ENCODE data around the gene LYL1.

The LYL1 gene

DNA sequence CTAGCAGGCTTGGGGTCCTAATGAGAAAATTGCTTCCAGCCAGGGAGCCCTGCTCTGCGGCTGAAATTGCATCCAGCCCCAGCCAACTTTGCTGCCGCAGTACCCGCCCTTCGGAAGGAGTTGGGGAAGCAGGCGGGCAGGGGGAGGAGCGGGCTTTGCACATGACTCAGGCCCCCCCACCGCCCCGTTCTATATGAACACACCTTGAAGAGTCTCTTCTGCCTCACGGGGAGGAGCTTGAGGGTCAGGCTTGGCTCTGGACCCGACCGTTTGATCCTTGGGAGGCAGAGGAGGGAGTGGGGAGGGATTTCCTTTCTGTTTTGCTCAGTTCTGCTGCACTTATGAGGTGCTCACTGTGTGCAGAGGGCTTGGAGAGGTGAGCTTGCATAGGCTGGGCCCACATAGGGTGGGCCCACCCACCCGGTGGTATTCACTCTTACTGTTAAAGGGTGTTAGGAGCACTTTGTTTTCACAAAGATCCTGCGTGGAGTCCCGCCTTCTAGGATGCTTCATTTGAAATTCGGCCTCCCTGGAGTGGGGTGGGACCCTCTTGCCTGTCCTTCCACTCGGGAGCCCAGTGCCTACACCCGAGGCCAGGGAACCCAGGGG is 46.5 kb downstream of the LYL1 start:
- peak; percentile 63 for DNase-seq (ENCODE audit: extremely low read depth, low read depth)
- TF ChIP-seq, protein P1, sequence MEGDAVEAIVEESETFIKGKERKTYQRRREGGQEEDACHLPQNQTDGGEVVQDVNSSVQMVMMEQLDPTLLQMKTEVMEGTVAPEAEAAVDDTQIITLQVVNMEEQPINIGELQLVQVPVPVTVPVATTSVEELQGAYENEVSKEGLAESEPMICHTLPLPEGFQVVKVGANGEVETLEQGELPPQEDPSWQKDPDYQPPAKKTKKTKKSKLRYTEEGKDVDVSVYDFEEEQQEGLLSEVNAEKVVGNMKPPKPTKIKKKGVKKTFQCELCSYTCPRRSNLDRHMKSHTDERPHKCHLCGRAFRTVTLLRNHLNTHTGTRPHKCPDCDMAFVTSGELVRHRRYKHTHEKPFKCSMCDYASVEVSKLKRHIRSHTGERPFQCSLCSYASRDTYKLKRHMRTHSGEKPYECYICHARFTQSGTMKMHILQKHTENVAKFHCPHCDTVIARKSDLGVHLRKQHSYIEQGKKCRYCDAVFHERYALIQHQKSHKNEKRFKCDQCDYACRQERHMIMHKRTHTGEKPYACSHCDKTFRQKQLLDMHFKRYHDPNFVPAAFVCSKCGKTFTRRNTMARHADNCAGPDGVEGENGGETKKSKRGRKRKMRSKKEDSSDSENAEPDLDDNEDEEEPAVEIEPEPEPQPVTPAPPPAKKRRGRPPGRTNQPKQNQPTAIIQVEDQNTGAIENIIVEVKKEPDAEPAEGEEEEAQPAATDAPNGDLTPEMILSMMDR (IDR thresholded peaks at IDR 0.05; ENCODE audit: low read depth, low read length): no peak

- TF ChIP-seq, protein P1 (IDR thresholded peaks at IDR 0.05; ENCODE audit: low read depth, low read length): no peak; the same call in 1 of the 2 replicates
- peak; percentile 89 for DNase-seq (ENCODE audit: extremely low read depth, low read depth)
Observed at GRCh38 chr19:13055213-13056051, 47.2 kb downstream of the LYL1 start.

DNA sequence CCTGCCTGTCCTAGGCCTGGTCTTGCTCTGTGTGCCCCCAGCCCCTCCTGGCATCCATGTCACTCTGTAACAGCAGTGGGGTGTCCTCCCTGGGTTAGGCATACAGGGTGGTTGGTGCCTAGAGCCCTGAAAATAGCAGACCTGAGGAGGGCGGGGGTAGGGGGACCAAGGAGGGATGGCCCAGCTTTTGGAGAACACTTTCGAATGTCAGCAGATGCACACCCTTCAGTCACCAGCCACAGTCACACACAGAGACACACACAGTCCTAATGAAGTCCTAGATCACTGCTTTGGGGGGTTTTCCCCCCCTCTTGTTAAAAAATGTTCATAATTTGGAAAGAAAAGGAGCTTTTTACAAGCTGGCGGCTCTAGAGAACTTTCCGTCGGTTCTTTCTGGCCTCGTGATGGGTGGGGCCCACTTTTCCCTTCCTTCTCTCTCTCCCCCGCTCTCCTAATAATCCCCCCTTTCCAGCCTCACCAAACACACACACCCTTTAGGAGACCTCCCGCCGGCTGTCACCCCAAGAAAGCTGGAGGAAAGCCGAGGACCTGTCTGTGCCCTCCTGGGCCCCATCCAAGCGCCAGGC is 47.9 kb downstream of the LYL1 start:
- TF ChIP-seq, protein P1 (IDR thresholded peaks at IDR 0.05; ENCODE audit: low read depth, low read length): no peak
- no peak for DNase-seq (ENCODE audit: extremely low read depth, low read depth)

- TF ChIP-seq, protein P1 (IDR thresholded peaks at IDR 0.05; ENCODE audit: low read depth, low read length): no peak
- peak; percentile 88 for DNase-seq (ENCODE audit: extremely low read depth, low read depth)
Observed at GRCh38 chr19:13053761-13054625, 48.7 kb downstream of the LYL1 start.

DNA sequence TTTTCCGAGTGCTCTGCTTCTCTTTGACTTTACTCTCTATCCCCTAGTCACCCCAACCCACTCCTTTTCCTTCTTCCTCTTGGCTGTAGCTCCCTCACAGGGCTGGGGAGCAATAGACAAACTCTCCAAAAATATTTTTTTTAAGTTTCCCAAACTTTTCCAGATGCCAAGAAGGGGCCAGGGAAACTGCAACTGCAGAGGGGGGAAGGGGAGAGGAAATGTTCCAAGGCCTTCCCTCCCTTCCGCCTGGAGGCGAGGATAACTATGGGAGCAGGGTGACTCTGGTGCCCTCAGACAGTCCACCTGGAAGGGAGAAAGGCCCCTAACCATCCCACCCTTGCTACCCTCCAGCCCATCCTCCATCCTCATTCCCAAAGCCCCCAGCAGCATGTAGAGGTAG is 49.4 kb downstream of the LYL1 start:
- no peak for DNase-seq (ENCODE audit: extremely low read depth, low read depth)
- TF ChIP-seq, protein P1 (IDR thresholded peaks at IDR 0.05; ENCODE audit: low read depth, low read length): peak; percentile 1

DNA sequence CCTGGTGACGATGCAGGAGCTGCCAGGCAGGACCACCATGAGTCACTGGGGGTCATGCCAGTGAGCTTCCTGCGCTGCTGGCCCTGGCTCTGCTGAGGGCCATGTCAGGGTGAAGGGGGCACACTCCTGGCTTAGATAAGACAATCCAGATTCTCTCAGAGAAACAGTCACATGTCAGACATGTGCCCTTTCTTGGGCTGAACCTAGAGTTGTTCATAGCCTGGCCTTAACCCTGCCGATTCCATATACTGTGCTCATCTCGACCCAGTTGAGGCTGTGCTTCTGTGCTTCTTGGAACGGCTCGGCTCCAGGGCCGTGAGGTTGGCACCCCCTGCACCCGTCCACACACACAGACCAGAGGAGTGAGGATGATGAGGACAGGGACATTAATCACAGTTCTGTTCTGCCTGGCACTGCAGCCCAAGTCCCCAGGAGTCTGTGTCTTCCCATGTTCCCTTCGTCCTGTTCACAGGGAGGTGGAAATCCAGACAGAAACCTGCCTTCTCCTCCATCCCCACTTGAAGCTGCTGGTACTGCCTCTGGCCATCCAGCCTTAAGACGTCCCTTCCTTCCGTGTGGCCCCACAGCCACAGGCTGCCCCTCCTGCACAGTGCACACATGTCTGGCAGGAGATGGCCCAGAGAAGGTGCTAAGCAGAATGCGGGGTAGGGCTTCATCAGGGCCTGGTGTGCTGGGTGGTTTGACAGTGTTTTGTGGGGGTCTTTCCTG is 50.0 kb downstream of the LYL1 start:
- DNase-seq (ENCODE audit: extremely low read depth, low read depth): no peak
- TF ChIP-seq, protein P1 (IDR thresholded peaks at IDR 0.05; ENCODE audit: low read depth, low read length): no peak

All from AG09319 (cell line).